GM21717 (cell line): ENCODE data around the gene PDLIM3.
"Not testable (repeated sequence)": the region's sequence is repeated elsewhere in the genome, so short reads cannot be mapped to it uniquely, and the experiment has no call there.

Source experiments
- ATAC-seq: cut with Tn5 transposase; IDR thresholded peaks from one replicate; pipeline ENCODE4 v1.9.1; 2021; ENCODE audit warnings: mild to moderate bottlenecking, moderate library complexity; ENCODE audit not compliant: unreplicated experiment

PDLIM3 gene

DNA sequence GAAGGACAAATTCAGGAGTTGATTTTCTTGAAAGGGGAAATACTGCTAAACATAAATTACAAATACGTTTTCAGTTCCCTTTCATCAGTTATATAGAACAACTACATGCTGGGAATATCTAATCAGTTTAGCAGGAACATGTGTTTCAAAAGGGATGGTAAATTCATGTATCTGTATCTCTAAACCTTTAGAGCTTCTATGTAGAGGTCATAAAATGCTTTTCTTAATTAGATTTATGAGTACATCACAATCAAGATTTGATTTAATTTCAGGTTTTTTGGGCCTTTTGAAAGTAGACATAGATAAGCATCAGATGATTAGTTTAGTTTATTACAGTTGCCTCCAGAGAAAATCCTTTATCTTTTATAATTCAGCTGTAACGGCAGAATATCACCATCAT is 12.9 kb downstream of the PDLIM3 start:
- no peak for ATAC-seq

DNA sequence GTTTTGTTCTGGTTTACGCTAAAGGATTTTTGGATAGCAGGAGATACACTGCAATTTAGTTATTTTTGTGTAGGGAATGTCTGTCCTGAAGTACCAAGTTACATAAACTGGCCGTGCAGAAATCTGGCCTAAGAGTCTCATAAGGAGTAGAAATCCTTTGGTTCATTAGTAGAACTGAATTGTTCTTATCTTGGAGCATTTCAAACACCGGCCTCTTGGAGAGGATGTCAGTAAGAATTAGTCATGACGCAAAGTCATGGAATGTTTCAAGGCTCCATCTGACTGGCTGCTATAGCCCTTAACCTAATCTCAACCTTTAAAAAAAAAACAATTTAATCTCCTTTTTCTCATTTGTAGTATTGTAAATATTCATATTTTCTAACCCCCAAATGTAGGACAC is 15.2 kb downstream of the PDLIM3 start:
- ATAC-seq: no peak

DNA sequence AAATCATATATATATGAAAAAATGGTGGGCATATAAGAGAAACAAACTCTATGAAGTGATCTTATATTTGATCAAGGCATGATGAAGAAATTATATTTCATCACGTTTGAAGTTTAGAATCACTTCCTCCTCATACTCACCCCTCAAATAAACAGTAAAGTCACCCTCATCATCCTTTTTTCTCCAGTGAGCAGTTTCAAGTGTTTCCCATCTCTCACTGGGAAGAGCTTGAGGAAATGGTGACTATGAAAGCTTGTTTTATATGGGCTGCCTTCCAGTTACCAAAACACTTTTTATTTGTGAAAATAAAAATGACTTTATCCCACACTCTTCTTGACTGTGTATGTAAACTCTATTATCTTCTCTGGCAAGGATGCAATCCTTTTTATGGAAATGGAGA is 16.8 kb downstream of the PDLIM3 start:
- no peak for ATAC-seq

DNA sequence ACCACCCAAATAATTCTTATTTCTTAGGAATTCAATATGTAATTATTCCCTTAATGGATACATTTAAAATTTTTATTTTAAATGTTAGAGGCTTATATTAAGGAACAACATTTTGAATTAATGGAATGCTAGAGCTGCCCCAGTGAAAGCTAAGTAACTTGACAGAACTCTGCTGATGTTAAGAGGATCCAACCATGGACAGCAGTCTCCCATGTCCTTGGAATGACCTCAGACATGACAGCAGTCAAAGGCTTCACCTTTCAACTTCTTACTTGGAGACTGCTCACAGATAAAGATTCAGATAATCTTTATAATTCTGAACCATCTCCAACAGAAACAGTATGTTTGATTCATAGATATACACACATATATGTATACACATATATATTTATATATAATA is 17.2 kb downstream of the PDLIM3 start:
- no peak for ATAC-seq

DNA sequence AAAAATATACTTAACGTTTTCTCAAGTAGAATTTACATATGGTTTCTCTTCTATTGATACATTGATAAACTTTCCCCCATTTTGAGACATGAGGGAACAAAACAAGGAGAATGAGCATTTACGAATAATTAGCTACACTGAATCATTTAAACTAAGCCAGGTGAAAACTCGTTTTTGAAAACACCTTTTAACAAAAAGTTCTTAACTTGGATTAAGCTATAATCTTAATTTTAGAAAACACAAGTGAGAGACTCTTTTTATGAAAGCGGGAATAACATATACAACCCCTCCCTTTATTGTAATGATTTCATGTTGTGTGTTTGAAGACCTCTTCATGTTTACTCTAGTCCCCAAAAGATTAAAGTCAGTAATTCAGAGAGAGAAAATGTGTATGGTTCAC is 20.1 kb downstream of the PDLIM3 start:
- no peak for ATAC-seq

DNA sequence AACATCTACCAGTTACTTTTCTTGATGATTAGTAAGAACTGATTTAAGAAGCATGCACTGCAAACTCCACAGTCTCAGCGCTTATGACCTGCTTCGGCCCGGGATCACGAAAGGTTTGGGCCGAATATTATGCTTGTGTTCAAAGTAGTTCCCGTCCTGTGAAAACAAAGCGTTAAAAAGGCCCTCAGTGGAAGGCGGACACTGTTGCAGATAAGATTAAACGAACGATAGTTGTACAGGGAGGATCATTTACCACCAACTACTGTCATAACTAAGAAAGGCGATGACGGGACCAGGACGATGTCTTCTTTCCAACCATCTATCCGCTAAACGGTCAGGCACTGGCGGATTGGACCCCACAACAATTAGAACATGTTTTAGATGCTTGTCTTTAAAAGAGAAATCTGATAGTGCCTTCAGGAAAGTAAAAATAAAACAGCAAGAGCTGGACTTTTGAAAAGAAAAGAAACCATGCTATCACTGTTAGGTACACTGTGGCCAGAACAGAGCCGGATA is 21.1 kb downstream of the PDLIM3 start:
- ATAC-seq: no peak

DNA sequence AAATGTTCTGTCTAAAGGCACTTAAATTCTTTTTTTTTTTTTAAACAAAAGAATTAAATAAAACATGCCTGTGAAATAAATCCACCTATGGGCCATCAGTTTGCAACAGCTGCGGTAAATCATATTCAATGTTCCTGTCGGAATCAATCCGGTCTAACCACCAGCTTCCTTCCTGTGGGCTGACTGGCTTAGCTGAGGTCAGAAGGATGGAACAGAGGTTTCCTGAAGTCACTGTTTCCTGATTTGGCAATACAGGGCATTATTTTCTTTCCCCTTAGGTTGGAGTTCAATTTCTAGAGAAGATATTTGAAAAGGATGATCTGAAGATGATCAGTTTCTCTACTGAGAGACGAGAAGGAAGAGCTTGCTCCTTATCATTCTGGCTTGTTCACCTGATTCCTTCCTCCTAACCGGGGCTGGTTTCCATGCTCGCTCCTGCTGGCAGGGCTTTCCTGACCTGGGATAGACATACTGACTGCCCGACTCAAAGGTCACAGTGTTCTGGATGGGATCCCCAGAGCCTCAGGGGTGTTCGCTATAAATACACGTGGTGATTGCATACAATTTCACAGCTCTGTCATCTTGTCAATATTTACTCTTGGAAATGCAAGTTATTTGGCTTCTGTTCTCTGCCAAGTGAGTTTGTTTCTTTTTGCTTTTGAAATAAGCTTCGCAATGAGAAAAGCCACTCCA is 21.7 kb downstream of the PDLIM3 start:
- no peak for ATAC-seq

DNA sequence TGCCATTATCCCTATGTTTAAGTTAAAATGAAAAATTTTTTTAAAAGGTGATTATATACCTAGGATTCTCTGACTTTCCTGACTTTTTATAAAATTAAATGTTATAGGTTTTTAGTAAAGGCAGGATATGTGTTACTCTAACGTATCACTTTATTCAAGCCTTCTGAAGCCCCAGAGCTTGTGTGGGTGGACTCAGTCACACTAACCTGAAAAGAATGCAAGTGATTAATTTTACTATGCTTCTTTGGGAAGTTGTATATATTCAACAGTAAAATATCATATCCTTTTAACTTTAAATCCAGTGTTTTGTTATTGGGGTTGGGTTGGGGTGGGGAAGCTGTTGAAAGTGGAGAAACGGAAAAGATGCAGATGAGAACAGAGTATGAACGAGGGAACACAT is 22.8 kb downstream of the PDLIM3 start:
- no peak for ATAC-seq

DNA sequence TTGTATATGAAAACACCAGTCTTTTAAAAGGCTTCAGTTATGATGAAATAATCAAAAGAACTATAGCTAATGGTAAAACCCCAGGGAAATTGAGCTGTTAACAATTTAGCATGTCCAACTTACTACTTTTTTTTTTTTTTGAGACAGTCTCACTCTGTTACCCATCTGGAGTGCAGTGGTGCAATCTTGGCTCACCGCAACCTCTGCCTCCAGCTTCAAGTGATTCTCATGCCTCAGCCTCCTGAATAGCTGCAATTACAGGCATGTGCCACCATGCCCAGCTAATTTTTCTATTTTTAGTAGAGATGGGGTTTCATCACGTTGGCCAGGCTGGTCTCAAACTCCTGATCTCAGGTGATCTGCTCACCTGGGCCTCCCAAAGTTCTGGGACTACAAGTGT is 24.1 kb downstream of the PDLIM3 start:
- not testable (repeated sequence) for ATAC-seq

DNA sequence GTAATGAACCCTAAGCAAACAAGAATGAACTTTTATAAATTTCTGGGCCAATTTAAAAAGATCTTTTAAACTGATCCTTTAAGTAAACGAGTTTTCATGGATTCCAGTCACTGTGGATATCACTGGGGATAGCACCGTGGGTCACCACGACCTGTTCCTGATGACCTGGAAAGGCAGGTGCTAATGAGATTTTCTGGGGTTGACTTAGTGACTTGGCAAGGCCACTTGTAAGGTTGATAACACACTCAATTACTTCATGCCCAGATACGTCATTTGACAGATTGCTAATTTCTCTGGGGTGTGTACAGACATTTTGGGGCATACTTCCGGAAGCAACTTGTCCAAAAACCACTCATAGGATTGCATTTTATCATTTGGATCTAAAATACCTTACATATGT is 24.5 kb downstream of the PDLIM3 start:
- ATAC-seq: no peak

DNA sequence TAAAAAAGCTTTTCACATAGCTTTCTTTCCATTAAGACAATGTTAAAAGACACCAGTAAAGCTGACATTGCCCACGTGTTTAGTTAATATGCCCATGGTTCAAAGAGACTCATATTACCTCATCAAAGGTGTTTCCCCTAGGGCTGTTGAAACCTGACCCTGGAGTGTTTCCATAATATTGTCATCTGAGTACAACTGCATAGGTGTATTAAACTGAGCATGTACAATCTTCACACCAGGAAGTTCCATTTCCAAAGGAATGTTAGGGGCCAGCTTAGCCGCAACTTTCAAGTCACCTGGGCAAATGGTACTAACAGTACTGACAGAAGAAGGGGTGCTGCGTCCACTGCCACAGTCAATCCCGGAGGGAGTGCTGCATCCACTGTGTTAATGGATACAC is 27.1 kb downstream of the PDLIM3 start:
- no peak for ATAC-seq

DNA sequence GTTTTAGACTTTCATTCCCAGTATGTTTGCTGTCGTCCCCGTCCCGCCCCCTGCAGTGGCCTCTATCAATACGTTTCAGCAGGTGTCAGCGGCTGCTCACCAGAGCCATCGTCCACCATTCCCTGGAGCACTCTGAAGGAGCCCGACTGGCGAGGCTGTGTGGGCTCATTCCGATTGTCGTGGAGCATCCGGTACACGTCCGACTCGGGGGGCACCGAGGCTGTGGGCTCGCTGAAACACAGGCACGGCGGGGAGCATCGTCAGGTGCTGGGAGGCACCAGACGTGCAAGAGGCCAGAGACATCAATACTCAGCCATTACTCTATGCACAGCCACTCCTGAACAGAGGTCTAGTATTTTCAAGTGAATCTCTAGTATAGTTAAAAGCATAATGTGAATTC is 28.9 kb downstream of the PDLIM3 start:
- ATAC-seq: no peak

DNA sequence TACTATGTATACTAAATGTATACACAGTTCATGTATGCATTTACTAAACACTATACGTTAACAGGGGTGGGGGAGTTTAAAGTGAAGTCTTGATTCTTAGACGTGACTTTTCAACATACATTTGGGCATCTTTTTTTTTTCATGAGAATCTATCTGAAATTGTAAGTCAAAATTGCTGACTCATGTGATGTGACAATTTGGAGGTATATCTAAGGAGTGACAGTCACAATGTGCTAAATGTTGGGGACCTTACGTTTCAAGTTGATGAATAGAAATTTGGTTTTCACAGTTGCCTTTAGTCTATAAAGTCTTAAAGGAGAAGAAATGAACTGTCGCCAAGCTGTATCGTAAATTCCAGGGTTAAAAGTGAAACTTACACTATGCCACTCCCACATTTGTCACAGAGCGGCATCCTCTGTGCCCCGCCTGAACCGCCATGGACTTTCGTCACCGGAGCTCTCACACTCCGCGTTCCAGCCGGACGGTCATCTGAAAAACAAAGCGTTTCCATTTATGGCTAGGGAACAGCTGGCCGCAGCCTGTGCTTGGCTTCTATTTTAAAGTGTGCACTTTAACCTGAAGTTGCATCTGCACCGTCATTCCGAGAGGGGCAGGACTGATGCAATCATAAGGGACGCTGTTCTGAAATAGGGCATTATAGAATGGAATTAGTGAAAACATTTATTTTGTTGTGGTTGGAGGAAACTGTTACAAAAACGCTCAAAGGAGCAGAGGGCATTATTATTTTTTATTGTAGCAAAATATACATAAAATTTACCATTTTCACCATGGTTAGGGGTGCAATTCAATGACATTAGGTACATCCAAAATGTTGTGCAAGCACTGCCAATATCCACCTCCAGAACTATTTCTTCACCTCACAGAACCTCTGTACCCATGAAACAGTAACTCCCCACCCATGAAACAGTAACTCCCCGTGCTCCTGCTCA is 30.9 kb downstream of the PDLIM3 start:
- no peak for ATAC-seq

DNA sequence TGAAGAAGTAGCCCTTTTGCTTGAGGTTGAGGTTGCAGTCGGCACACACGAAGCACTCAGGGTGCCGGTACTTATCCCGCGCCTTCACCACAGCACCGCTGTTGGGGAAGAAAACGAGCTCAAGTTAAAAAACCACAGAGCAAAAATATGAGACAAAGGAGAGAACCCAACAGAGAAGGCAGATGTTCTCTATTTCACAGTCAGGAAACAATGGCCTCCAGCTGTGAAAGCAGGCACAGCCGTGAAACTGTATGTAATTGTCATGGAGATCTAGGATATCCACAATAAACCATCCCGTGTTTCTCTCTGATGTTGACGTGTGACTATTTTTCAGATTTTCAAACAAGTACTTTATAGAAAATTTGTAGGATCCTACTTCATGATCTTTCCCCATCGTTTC is 32.9 kb downstream of the PDLIM3 start:
- no peak for ATAC-seq

DNA sequence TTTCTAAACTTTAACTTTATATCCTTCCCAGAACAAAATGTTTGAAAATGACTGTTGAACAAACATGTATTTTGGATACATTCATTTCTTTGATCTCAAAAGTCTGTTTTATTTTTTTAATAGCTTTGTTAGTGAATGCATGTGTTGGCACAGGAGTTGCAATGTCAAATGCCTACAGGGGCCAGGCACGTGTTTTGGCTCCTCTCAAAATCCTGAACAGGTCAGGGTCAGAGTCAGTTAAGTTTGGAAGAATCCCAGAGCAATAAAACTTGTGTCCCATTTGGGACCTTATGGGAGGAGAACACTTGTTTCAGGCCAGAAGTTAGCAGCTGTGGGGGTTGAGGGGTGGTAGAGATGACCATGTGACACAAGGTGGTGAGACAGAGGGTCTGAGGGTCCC is 34.7 kb downstream of the PDLIM3 start:
- ATAC-seq: no peak

DNA sequence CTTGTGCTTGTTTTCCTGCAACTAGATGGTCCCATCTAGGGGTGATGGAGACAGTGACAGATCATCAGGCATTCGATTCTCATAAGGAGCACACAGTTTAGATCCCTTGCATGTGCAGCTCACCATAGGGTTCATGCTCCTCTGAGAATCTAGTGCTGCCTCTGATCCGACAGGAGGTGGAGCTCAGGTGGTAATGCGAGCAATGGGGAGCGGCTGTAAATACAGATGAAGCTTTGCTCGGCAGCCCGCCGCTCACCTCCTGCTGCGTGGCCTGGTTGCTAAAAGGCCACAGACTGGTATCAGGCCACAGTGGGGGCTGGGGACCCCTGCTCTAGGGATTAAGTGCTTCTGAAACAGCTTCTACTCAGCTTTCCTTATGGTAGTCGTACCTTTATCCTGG is 35.3 kb downstream of the PDLIM3 start:
- no peak for ATAC-seq

DNA sequence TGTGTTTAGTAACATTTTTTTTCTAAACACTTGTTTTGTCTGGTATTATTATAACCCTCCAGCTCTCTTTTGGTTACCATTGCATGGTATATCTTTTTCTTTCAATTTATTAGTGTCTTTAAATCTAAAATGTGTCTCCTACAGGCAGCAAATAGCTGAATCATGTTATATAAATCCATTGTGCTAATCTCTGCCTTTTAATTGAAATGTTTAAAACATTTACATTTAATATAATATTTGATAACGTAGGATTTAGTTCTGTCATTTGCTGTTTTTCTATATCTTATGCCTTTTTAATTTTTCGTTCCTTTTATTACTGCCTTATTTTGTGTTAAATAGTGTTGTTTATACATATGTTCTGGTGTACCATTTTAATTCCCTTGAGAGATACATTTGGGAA is 46.7 kb downstream of the PDLIM3 start:
- ATAC-seq: no peak

DNA sequence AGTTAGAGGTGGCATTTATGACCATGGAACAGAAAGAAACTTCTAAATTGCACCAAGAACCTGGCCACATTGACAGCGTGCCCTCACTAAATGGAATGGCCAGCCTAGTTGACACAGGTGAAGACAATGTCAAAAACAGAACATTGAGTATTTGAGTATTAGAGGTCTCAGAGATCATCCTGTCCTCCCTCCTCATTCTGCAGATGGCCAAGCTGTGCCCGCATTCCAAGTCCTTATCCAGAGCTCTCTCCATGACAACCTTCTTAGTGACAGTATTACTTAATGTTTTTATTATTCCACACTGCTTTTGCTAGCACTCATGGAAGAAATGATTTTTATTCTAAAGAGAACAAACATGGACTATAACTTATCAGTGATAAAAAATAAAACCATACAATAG is 53.9 kb downstream of the PDLIM3 start:
- no peak for ATAC-seq

DNA sequence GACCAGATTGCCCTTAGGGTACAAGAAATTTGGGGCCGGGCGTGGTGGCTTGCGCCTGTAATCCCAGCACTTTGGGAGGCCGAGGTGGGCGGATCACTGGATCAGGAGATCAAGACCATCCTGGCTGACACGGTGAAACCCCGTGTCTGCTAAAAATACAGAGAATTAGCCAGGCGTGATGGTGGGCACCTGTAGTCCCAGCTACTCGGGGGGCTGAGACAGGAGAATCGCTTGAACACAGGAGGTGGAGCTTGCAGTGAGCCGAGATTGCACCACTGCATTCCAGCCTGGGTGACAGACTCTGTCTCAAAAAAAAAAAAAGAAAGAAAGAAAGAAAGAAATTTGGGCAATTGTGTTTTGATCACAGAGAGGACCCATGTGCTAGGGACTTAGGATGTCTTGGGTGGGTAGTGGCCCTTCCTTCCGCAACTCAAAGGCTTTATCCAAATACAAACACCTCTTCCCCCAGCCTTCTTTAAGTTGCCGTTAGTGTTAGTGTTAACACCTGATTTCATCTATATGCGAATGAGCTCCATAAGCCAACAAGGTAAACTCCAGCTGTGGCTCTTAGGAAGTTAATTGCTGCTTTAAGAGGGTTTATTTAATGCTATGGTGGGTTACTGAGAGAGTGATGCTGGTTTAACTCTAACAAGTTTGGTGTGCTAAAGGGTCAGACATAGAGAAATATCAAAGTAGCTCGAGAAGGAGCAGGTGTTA is 55.1 kb downstream of the PDLIM3 start:
- peak; percentile 41 for ATAC-seq

DNA sequence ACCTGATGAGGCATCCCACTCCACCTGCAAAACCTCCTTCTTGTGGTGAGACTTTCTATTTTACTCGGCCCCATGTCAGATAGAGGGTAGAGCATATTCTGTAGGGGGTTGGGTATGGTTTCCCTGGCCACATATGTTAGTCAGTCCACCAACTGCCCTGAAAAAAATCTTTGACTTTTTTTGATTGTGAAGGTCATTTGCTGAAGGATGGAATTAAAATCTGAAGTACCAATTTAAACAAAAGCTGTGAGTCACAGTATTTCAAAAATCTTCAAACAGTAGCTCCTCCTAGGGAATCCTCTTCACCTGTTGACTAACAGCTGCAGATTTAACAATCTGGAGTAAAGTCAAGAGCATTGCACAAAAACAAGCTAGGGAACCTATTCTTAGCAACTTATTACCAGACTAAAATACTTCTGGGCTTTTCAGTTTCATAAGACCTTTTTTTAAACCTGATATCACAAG is 55.8 kb downstream of the PDLIM3 start:
- ATAC-seq: peak; percentile 94

DNA sequence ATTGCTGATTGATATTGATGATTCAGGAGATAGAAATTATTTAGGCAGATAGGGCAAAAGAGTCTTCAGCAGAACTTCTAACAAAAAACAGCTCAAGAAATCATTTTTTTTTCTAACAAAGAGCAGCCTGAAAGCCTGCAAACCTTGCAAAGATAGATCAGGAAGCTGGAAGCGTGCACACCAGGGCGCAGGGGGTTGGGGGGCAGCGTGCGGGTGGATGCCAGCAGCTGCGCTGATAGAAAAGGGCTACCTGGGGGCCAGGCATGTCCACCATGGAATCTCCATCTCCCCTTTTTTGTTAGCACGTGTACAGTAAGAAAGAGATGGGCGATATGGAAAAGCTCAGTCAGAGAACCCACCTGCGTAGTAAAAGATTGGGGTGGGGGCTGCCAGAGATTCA is 62.1 kb downstream of the PDLIM3 start:
- no peak for ATAC-seq
